Prostate gland (tissue), 2 donors: ENCODE measurements around the gene NR1I3. TPM values are rescaled to one million over a fixed set of nuclear protein-coding genes. Genes with fewer than 3 reads are reported as not detected.

ENCODE experiments used
- DNase-seq: peaks from one replicate; pipeline ENCODE4 v3.0.0-alpha.2; 2019; ENCODE audit warnings: low spot score
- H3K27ac ChIP-seq, 2 donors: fragments of 200-600 bp; sonication (generic); 2 replicates each; pipeline ENCODE4 v1.5.1; 2017 to 2019
- H3K27me3 ChIP-seq: fragments of 200-600 bp; sonication (generic); replicated peaks from 2 replicates; pipeline ENCODE4 v1.5.1; 2019; ENCODE audit not compliant: insufficient read depth
- H3K36me3 ChIP-seq, 2 donors: fragments of 200-600 bp; sonication (generic); 1 replicate in 1 of 2; 2 replicates in 1 of 2; pipeline versions ENCODE4 v1.5.1 to v1.8.1; 2017 to 2019
- H3K4me1 ChIP-seq: fragments of 200-600 bp; sonication (generic); replicated peaks from 2 replicates; pipeline ENCODE4 v1.5.1; 2019
- H3K4me3 ChIP-seq, 2 donors: fragments of 200-600 bp; sonication (generic); 2 replicates each; pipeline ENCODE4 v1.5.1; 2017 to 2019
- H3K9me3 ChIP-seq: fragments of 200-600 bp; sonication (generic); 2 replicates; pipeline ENCODE4 v1.5.1; 2017
- POLR2A ChIP-seq: fragments of 450-650 bp; IDR thresholded peaks from one replicate; pipeline ENCODE4 v1.6.1; 2016; ENCODE audit warnings: antibody characterized with exemption, mild to moderate bottlenecking
- POLR2AphosphoS5 ChIP-seq: sonication (generic); formaldehyde crosslinking; IDR thresholded peaks from one replicate; pipeline ENCODE4 v1.6.1; 2017; ENCODE audit warnings: antibody characterized with exemption
- WGBS: methylation state at CpG from one replicate; pipeline ENCODE4 v1.1.5; 2018; 5-methylcytosine and 5-hydroxymethylcytosine counted together
- intact Hi-C: fragments of 100-400 bp; cut with DNase I; formaldehyde crosslinking; loops from one replicate; pipeline ENCODE4 v1.14.2; 2022
- total RNA-seq, 2 donors: library from RNA; depleted of rRNA; stranded (reverse); fragments of >200 nt; gene quantifications; one replicate each; pipeline ENCODE4 v1.1.0, GENCODE V29; 2016
- TF ChIP-seq, protein P1 (sequence below), 4 experiments: fragments of 200-600 bp in 2 of 4; fragments of 450-650 bp in 2 of 4; sonication (generic) in 2 of 4; IDR thresholded peaks; 1 replicate in 3 of 4; 2 replicates in 1 of 4; pipeline ENCODE4 v1.5.1; 2016 to 2019; ENCODE audit warnings: antibody characterized with exemption in 4 of 4, mild to moderate bottlenecking in 2 of 4, moderate library complexity in 2 of 4

Gene NR1I3
- total RNA-seq, 2 donors from 2014 or later, result not detected

DNA sequence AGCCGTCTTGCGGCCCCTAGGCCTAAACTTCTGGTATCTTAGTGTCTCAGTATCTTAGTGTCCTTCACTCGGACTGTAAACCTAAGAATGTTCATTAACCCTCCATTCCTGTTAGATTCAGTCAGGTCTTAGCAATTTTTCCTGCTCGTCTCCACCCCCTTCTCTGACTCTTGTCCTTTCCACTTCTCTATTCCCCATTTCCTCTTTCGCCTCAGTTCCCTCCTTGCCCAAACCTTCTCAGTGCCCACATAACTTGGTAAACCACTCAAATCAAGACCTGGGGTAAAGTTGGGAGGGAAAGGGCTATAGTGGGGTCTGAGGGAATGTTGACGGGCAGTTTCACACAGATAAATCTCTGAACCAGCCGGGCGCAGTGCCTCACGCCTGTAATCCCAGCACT lies 23.6 kb downstream of the NR1I3 start:
- Histone ChIP-seq H3K27me3 (no peaks in the 10 kb centered on the region), H3K9me3 (no peaks in the 10 kb centered on the region), H3K4me3 (no peak overlapping the region), H3K4me1 (no peaks in the 10 kb centered on the region), H3K27ac (no peak overlapping the region), H3K36me3 (peaks cover 8 to 22% of the 10 kb centered on the region in 2 donors)
- no peak for DNase-seq
- intact Hi-C loops, result no loop called here
- TF ChIP-seq POLR2AphosphoS5 (no peak), POLR2A (no peak)
- TF ChIP-seq, protein P1, sequence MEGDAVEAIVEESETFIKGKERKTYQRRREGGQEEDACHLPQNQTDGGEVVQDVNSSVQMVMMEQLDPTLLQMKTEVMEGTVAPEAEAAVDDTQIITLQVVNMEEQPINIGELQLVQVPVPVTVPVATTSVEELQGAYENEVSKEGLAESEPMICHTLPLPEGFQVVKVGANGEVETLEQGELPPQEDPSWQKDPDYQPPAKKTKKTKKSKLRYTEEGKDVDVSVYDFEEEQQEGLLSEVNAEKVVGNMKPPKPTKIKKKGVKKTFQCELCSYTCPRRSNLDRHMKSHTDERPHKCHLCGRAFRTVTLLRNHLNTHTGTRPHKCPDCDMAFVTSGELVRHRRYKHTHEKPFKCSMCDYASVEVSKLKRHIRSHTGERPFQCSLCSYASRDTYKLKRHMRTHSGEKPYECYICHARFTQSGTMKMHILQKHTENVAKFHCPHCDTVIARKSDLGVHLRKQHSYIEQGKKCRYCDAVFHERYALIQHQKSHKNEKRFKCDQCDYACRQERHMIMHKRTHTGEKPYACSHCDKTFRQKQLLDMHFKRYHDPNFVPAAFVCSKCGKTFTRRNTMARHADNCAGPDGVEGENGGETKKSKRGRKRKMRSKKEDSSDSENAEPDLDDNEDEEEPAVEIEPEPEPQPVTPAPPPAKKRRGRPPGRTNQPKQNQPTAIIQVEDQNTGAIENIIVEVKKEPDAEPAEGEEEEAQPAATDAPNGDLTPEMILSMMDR (IDR thresholded peaks at IDR 0.05), result no peak
- 91% methylated on average over 9 of the region's 9 CpGs for WGBS

DNA sequence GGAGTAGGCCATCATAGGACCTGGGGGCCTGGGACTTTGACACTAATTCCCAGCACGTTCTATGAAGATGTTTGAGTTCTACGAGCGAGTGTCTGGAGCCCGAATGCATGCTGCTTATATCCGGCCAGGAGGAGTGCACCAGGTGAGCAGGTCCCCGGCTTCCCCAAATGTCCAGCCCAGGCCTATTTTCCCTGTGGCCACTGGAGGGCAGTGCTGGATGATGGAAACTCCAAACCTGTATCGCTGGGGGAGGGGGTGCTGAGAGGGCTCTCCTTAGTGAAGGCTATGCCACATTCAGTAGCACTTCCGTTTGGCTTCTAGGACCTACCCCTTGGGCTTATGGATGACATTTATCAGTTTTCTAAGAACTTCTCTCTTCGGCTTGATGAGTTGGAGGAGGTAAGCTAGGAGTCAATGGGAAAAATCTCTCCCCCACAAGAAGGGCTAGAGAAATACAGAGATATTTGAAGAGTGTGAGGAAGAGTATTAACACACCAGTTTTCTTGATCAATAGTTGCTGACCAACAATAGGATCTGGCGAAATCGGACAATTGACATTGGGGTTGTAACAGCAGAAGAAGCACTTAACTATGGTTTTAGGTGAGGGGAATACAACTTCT lies 28.1 kb downstream of the NR1I3 start:
- Histone ChIP-seq H3K36me3 (peaks cover 8 to 26% of the 10 kb centered on the region in 2 donors), H3K9me3 (no peaks in the 10 kb centered on the region), H3K4me3 (no peak overlapping the region), H3K27me3 (no peaks in the 10 kb centered on the region), H3K27ac (peak overlapping the region in 1 of 2 donors; percentile 5), H3K4me1 (no peaks in the 10 kb centered on the region)
- intact Hi-C loops, result no loop called here
- 35% methylated on average over 11 of the region's 11 CpGs for WGBS
- DNase-seq, result peak; percentile 52
- TF ChIP-seq, protein P1 (IDR thresholded peaks at IDR 0.05), result peak; percentile 63 to 91 (median 76)
- TF ChIP-seq POLR2A, result no peak
- TF ChIP-seq POLR2AphosphoS5, result peak; percentile 33

DNA sequence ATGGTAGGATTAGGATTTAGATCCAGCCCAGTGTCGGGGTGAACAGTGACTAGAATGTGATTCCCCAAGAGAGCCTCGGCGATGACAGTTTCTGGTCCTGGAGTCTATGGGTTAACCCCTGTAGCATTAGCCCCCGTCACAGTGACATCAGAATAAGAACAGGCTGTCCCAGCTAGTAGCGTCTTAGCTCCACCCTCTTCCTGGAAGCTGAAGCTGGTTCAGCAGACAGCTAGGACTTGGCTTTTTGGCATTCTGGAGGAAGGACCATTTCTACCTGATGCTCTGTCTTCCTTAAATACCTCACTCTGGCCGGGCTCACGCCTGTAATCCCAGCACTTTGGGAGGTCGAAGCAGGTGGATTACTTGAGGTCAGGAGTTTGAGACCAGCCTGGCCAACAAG lies 30.8 kb downstream of the NR1I3 start:
- Histone ChIP-seq H3K4me1 (no peaks in the 10 kb centered on the region), H3K27me3 (no peaks in the 10 kb centered on the region), H3K36me3 (peaks cover 0 to 8% of the 10 kb centered on the region in 2 donors), H3K4me3 (no peak overlapping the region), H3K9me3 (no peaks in the 10 kb centered on the region), H3K27ac (peak overlapping the region; percentile 74 to 77)
- WGBS, result 61% methylated on average over 8 of the region's 8 CpGs
- peak; percentile 43 for DNase-seq
- intact Hi-C loops, result no loop called here
- TF ChIP-seq, protein P1 (IDR thresholded peaks at IDR 0.05), result no peak
- peak; percentile 87 for TF ChIP-seq POLR2AphosphoS5

DNA sequence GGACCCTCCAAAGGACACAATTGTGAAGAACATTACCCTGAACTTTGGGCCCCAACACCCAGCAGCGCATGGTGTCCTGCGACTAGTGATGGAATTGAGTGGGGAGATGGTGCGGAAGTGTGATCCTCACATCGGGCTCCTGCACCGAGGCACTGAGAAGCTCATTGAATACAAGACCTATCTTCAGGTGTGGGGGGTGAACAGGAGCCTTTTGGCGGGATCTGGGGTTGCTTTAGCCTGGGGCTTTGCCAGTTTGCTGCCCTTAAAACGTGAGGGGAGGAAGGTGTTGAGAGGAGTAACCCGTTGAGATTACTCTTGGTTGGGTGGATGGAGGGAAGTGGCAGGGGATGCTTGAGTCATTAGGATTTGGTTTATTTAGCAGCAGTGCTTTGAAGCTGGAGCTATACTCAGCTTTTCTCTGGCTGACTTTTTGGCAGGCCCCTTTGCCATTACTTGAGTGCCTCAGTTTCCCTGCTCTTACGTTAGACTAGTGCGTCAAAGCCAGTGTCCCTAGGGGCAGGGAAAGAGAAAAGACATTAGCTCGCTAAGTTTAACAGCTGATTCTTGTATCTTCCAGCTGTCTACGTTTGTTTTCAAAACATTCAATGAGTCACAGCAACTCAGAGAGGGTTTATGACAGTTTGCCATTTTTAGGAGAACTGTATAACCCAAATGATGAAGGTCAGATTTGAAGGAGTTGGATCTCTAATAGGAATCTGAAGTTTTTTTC lies 31.4 kb downstream of the NR1I3 start:
- intact Hi-C loops, result no loop called here
- no peak for DNase-seq
- H3K4me1 ChIP-seq, result no peaks in the 10 kb centered on the region
- TF ChIP-seq POLR2AphosphoS5 (no peak), POLR2A (no peak)
- TF ChIP-seq, protein P1 (IDR thresholded peaks at IDR 0.05), result no peak
- no peaks in the 10 kb centered on the region for H3K9me3 ChIP-seq
- 73% methylated on average over 12 of the region's 12 CpGs for WGBS
- no peak overlapping the region for H3K4me3 ChIP-seq
- peak overlapping the region; percentile 74 to 77 for H3K27ac ChIP-seq
- H3K36me3 ChIP-seq, result peaks cover 0 to 4% of the 10 kb centered on the region in 2 donors
- no peaks in the 10 kb centered on the region for H3K27me3 ChIP-seq
